HepG2 (cell line): ENCODE measurements around the gene SLC22A7. TPM values are rescaled to one million over a fixed set of nuclear protein-coding genes. Genes with fewer than 3 reads are reported as not detected.

Source experiments
- ATM ChIP-seq: fragments of 450-650 bp; IDR thresholded peaks from 2 replicates; pipeline ENCODE4 v1.7.1; 2017; ENCODE audit warnings: mild to moderate bottlenecking, borderline replicate concordance
- ELF3 ChIP-seq: IDR thresholded peaks from 2 replicates; pipeline ENCODE4 v1.6.1; 2016; ENCODE audit warnings: missing genetic modification reagents, missing compliant biosample characterization
- HNF1B ChIP-seq: sonication (generic); formaldehyde crosslinking; IDR thresholded peaks from 2 replicates; pipeline ENCODE4 v1.5.1; 2020; ENCODE audit warnings: mild to moderate bottlenecking, moderate library complexity, missing genetic modification reagents
- HNF4A ChIP-seq: sonication (generic); formaldehyde crosslinking; IDR thresholded peaks from 2 replicates; pipeline ENCODE4 v1.4.0; 2020; ENCODE audit warnings: missing genetic modification reagents
- KAT8 ChIP-seq: IDR thresholded peaks from 2 replicates; pipeline ENCODE4 v1.6.1; 2016; ENCODE audit warnings: missing genetic modification reagents, missing compliant biosample characterization
- MAFK ChIP-seq, 2 experiments: IDR thresholded peaks in 1 of 2; conservative IDR thresholded peaks in 1 of 2; 2 replicates each; pipeline ENCODE4 v1.6.1; 2011; ENCODE audit warnings: improper control_type of control experiment in 2 of 2, low read length in 2 of 2
- MEIS1 ChIP-seq: sonication (generic); formaldehyde crosslinking; IDR thresholded peaks from 2 replicates; pipeline ENCODE4 v1.9.0; 2021; ENCODE audit warnings: mild to moderate bottlenecking, missing genetic modification reagents, moderate library complexity, borderline replicate concordance
- MLX ChIP-seq: IDR thresholded peaks from 2 replicates; pipeline ENCODE4 v1.6.1; 2016
- MYPOP ChIP-seq: sonication (generic); formaldehyde crosslinking; IDR thresholded peaks from 2 replicates; pipeline ENCODE4 v1.8.1; 2023; ENCODE audit warnings: mild to moderate bottlenecking, moderate library complexity, missing genetic modification reagents
- NCOA5 ChIP-seq: sonication (generic); formaldehyde crosslinking; IDR thresholded peaks from 2 replicates; pipeline ENCODE4 v1.4.0; 2020; ENCODE audit warnings: missing genetic modification reagents
- PRPF4 ChIP-seq: fragments of 200-400 bp; formaldehyde crosslinking; IDR thresholded peaks from 2 replicates; pipeline ENCODE4 v1.6.1; 2016; ENCODE audit warnings: low read length, low read depth; ENCODE audit not compliant: poor library complexity, severe bottlenecking
- RAD21 ChIP-seq: fragments of 450-650 bp; formaldehyde crosslinking; IDR thresholded peaks from 2 replicates; pipeline ENCODE4 v1.5.0; 2020; ENCODE audit warnings: mild to moderate bottlenecking
- RFX5 ChIP-seq: IDR thresholded peaks from 2 replicates; pipeline ENCODE4 v1.6.1; 2011; ENCODE audit warnings: low read depth, low read length, improper control_type of control experiment
- RNF2 ChIP-seq: fragments of 450-650 bp; conservative IDR thresholded peaks from 2 replicates; pipeline ENCODE4 v1.6.1; 2016; ENCODE audit warnings: low read depth
- SALL2 ChIP-seq: sonication (generic); formaldehyde crosslinking; IDR thresholded peaks from 2 replicates; pipeline ENCODE4 v1.8.1; 2023; ENCODE audit warnings: mild to moderate bottlenecking, missing genetic modification reagents, inconsistent platforms
- SYNCRIP ChIP-seq: fragments of 200-400 bp; formaldehyde crosslinking; IDR thresholded peaks from 2 replicates; pipeline ENCODE4 v1.6.1; 2018; ENCODE audit warnings: mild to moderate bottlenecking, low read depth, low read length; ENCODE audit not compliant: insufficient read depth
- YEATS2 ChIP-seq: sonication (generic); formaldehyde crosslinking; IDR thresholded peaks from 2 replicates; pipeline ENCODE4 v1.4.0; 2020; ENCODE audit warnings: missing genetic modification reagents, borderline replicate concordance
- ZC3H4 ChIP-seq: sonication (generic); formaldehyde crosslinking; IDR thresholded peaks from 2 replicates; pipeline ENCODE4 v1.4.0; 2020; ENCODE audit warnings: missing genetic modification reagents, borderline replicate concordance
- ZFP1 ChIP-seq: IDR thresholded peaks from 2 replicates; pipeline ENCODE4 v1.6.1; 2016
- ZMYM4 ChIP-seq: sonication (generic); formaldehyde crosslinking; IDR thresholded peaks from 2 replicates; pipeline ENCODE4 v1.8.1; 2023; ENCODE audit warnings: mild to moderate bottlenecking, missing genetic modification reagents
- ZNF24 ChIP-seq: fragments of 450-650 bp; IDR thresholded peaks from 2 replicates; pipeline ENCODE4 v1.6.1; 2017; ENCODE audit warnings: antibody characterized with exemption, mild to moderate bottlenecking
- ZNF446 ChIP-seq: sonication (generic); formaldehyde crosslinking; IDR thresholded peaks from 2 replicates; pipeline ENCODE4 v1.5.0; 2020; ENCODE audit warnings: mild to moderate bottlenecking, missing genetic modification reagents
- ZNF556 ChIP-seq: sonication (generic); formaldehyde crosslinking; IDR thresholded peaks from 2 replicates; pipeline ENCODE4 v1.4.0; 2020; ENCODE audit warnings: mild to moderate bottlenecking, missing genetic modification reagents, borderline replicate concordance
- ZNF564 ChIP-seq: sonication (generic); formaldehyde crosslinking; IDR thresholded peaks from 2 replicates; pipeline ENCODE4 v1.8.1; 2023; ENCODE audit warnings: mild to moderate bottlenecking, missing genetic modification reagents
- ZNF615 ChIP-seq: sonication (generic); formaldehyde crosslinking; IDR thresholded peaks from 2 replicates; pipeline ENCODE4 v1.5.0; 2020; ENCODE audit warnings: mild to moderate bottlenecking, missing genetic modification reagents, borderline replicate concordance
- ZNF775 ChIP-seq: sonication (generic); formaldehyde crosslinking; IDR thresholded peaks from 2 replicates; pipeline ENCODE4 v1.4.0; 2020; ENCODE audit warnings: missing genetic modification reagents, mild to moderate bottlenecking, moderate library complexity, borderline replicate concordance
- ZNF841 ChIP-seq: sonication (generic); formaldehyde crosslinking; IDR thresholded peaks from 2 replicates; pipeline ENCODE4 v1.8.1; 2023; ENCODE audit warnings: missing genetic modification reagents, borderline replicate concordance
- ZSCAN29 ChIP-seq: sonication (generic); formaldehyde crosslinking; conservative IDR thresholded peaks from 2 replicates; pipeline ENCODE4 v1.4.0; 2020; ENCODE audit warnings: mild to moderate bottlenecking, missing genetic modification reagents
- ZZZ3 ChIP-seq: sonication (generic); formaldehyde crosslinking; IDR thresholded peaks from 2 replicates; pipeline ENCODE4 v1.4.0; 2020; ENCODE audit warnings: missing genetic modification reagents, mild to moderate bottlenecking, borderline replicate concordance
- polyA plus RNA-seq, 8 experiments: library from polyadenylated mRNA; depleted of rRNA in 3 of 8; stranded (reverse) in 7 of 8; unstranded in 1 of 8; fragments of >200 nt; fragmentation: Illumina TruSeq in 4 of 8; extraction: Trizol in 4 of 8; gene quantifications; 2 replicates each; pipeline versions ENCODE4 v1.2.1 to v1.2.3, GENCODE V29; 2011 to 2016; ENCODE audit warnings: low read depth in 4 of 8, missing spikeins in 1 of 8, mixed read lengths in 1 of 8; ENCODE audit not compliant: insufficient read depth in 1 of 8
- total RNA-seq, 5 experiments: library from RNA; depleted of rRNA; stranded (reverse); fragments of >200 nt; fragmentation: Illumina TruSeq; extraction: Trizol; gene quantifications; 2 replicates each; pipeline ENCODE4 v1.2.3, GENCODE V29; 2016; ENCODE audit warnings: low read depth in 1 of 5

Gene SLC22A7
- total and polyA plus RNA-seq, 2 of the 13 experiments (the other 11 are each of a cell fraction or from before 2014, with no cell fraction given), result 5.3 to 22.6 TPM

GRCh38 chr6:43277643-43278523, 20.2 kb upstream of the SLC22A7 start (continued):
- TF ChIP-seq ZNF564, result no peak; the same call in 1 of the 2 replicates
- no peak for TF ChIP-seq ATM
- peak; percentile 35; the same call in 1 of the 2 replicates for TF ChIP-seq MLX
- TF ChIP-seq RNF2, result no peak
- 0 out of 2 replicates have a peak, but pooled peaks have one; percentile 33 for TF ChIP-seq ELF3 (CRISPR knock-in tag)
- no peak for TF ChIP-seq ZNF841
- TF ChIP-seq HNF1B (CRISPR knock-in tag), result peak; percentile 40; the same call in 1 of the 2 replicates
- TF ChIP-seq YEATS2 (CRISPR knock-in tag), result no peak
- no peak for TF ChIP-seq NCOA5 (CRISPR knock-in tag)
- no peak for TF ChIP-seq ZNF615 (CRISPR knock-in tag)
- TF ChIP-seq MAFK (conservative IDR thresholded peaks at IDR 0.05 in 1 of 2, IDR thresholded peaks at IDR 0.05 in 1 of 2; ENCODE audit: low read length in 2 of 2), result no peak
- TF ChIP-seq PRPF4, result no peak
- peak; percentile 14; the same call in 1 of the 2 replicates for TF ChIP-seq MEIS1 (CRISPR knock-in tag)
- no peak for TF ChIP-seq ZNF556 (CRISPR knock-in tag)
- TF ChIP-seq RAD21 (CRISPR knock-in tag), result no peak
- no peak for TF ChIP-seq ZMYM4 (CRISPR knock-in tag)
- no peak; the same call in 1 of the 2 replicates for TF ChIP-seq ZZZ3 (CRISPR knock-in tag)
- TF ChIP-seq SYNCRIP, result no peak
- 0 out of 2 replicates have a peak, but pooled peaks have one; percentile 58 for TF ChIP-seq ZNF446 (CRISPR knock-in tag)
- TF ChIP-seq ZNF24, result no peak
- TF ChIP-seq ZC3H4 (CRISPR knock-in tag), result no peak; the same call in 1 of the 2 replicates
- no peak for TF ChIP-seq ZNF775 (CRISPR knock-in tag)
- TF ChIP-seq ZSCAN29 (CRISPR knock-in tag), result no peak
- no peak for TF ChIP-seq RFX5
- TF ChIP-seq KAT8, result no peak
- TF ChIP-seq SALL2 (CRISPR knock-in tag), result no peak
- TF ChIP-seq MYPOP (CRISPR knock-in tag), result peak; percentile 77; the same call in 1 of the 2 replicates
- peak; percentile 97 for TF ChIP-seq HNF4A (CRISPR knock-in tag)
- TF ChIP-seq ZFP1 (CRISPR knock-in tag), result no peak
